ENCODE data around the gene MINK1.

- TF ChIP-seq, protein P1, sequence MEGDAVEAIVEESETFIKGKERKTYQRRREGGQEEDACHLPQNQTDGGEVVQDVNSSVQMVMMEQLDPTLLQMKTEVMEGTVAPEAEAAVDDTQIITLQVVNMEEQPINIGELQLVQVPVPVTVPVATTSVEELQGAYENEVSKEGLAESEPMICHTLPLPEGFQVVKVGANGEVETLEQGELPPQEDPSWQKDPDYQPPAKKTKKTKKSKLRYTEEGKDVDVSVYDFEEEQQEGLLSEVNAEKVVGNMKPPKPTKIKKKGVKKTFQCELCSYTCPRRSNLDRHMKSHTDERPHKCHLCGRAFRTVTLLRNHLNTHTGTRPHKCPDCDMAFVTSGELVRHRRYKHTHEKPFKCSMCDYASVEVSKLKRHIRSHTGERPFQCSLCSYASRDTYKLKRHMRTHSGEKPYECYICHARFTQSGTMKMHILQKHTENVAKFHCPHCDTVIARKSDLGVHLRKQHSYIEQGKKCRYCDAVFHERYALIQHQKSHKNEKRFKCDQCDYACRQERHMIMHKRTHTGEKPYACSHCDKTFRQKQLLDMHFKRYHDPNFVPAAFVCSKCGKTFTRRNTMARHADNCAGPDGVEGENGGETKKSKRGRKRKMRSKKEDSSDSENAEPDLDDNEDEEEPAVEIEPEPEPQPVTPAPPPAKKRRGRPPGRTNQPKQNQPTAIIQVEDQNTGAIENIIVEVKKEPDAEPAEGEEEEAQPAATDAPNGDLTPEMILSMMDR (IDR thresholded peaks at IDR 0.05): no peak
- TF ChIP-seq EZH2 (IDR thresholded peaks at IDR 0.05): no peak
Measured at GRCh38 chr17:4788159-4788806, 44.9 kb upstream of the MINK1 start.
